Spleen (tissue), 13 donors: ENCODE measurements around the gene HOXA5. TPM values are rescaled to one million over a fixed set of nuclear protein-coding genes. Genes with fewer than 3 reads are reported as not detected.

Experiments
- DNase-seq: peaks from one replicate; pipeline ENCODE4 v3.0.0-alpha.2; 2020
- H3K27ac ChIP-seq, 8 donors: fragments of 200-600 bp; sonication (generic) in 7 of 8; 1 replicate in 4 of 8; 2 replicates in 4 of 8; pipeline versions ENCODE4 v1.5.0 to v1.8.0; 2016 to 2021; ENCODE audit warnings: inconsistent platforms in 4 of 8, mild to moderate bottlenecking in 4 of 8, moderate library complexity in 1 of 8
- H3K27me3 ChIP-seq, 7 donors: fragments of 200-600 bp; sonication (generic) in 6 of 7; replicated peaks in 1 of 7; 1 replicate in 4 of 7; 2 replicates in 3 of 7; pipeline versions ENCODE4 v1.5.0 to v1.8.0; 2016 to 2021; ENCODE audit warnings: inconsistent platforms in 3 of 7, mild to moderate bottlenecking in 1 of 7
- H3K36me3 ChIP-seq, 6 donors: fragments of 200-600 bp; sonication (generic) in 5 of 6; 1 replicate in 4 of 6; 2 replicates in 2 of 6; pipeline versions ENCODE4 v1.5.0 to v1.8.0; 2016 to 2021; ENCODE audit warnings: inconsistent platforms in 2 of 6
- H3K4me1 ChIP-seq, 6 donors: fragments of 200-600 bp; sonication (generic) in 5 of 6; 1 replicate in 3 of 6; 2 replicates in 3 of 6; pipeline versions ENCODE4 v1.5.0 to v1.8.0; 2016 to 2021; ENCODE audit warnings: inconsistent platforms in 3 of 6
- H3K4me3 ChIP-seq, 8 donors: fragments of 200-600 bp; sonication (generic) in 7 of 8; 1 replicate in 4 of 8; 2 replicates in 4 of 8; pipeline versions ENCODE4 v1.5.0 to v1.8.0; 2016 to 2021; ENCODE audit warnings: inconsistent platforms in 4 of 8, mild to moderate bottlenecking in 4 of 8, moderate library complexity in 2 of 8
- H3K9me3 ChIP-seq, 8 donors: fragments of 200-600 bp; sonication (generic) in 7 of 8; 1 replicate in 4 of 8; 2 replicates in 4 of 8; pipeline versions ENCODE4 v1.5.0 to v1.8.0; 2016 to 2021; ENCODE audit warnings: inconsistent platforms in 4 of 8
- POLR2A ChIP-seq, 3 donors: fragments of 450-650 bp; IDR thresholded peaks; one replicate each; pipeline ENCODE4 v1.5.1; 2017; ENCODE audit warnings: antibody characterized with exemption in 3 of 3, mild to moderate bottlenecking in 1 of 3
- POLR2AphosphoS5 ChIP-seq, 3 donors: sonication (generic); formaldehyde crosslinking; IDR thresholded peaks; one replicate each; pipeline ENCODE4 v1.5.1; 2017; ENCODE audit warnings: antibody characterized with exemption in 3 of 3
- WGBS, 5 donors: extraction: QIAGEN DNeasy Blood & Tissue Kit in 3 of 5; methylation state at CpG; one replicate each; pipeline versions ENCODE4 v1.1.5 to v1.1.7; 2013 to 2018; 5-methylcytosine and 5-hydroxymethylcytosine counted together
- intact Hi-C: fragments of 100-400 bp; cut with DNase I; formaldehyde crosslinking; loops from one replicate; pipeline ENCODE4 v1.15.0; 2023; ENCODE audit warnings: low total_unique reads
- long read RNA-seq, 2 donors: transcript quantifications; one replicate each; lab custom pipeline, GENCODE V29; 2026
- polyA plus RNA-seq, 3 donors: library from polyadenylated mRNA; stranded (reverse); fragments of 200-250 nt; gene quantifications; one replicate each; pipeline ENCODE4 v1.2.1, GENCODE V29; 2013
- total RNA-seq, 7 donors: library from RNA; depleted of rRNA in 3 of 7; stranded (reverse); fragments of >200 nt in 3 of 7; fragmentation: NEBNext Ultra II Directional in 4 of 7; extraction: Animal tissue kit (Norgen Biotek cat#: 25700) in 4 of 7; gene quantifications; one replicate each; pipeline versions ENCODE4 v1.1.0 to v1.2.1, GENCODE V29; 2016 to 2021
- TF ChIP-seq, protein P1 (sequence below), 11 experiments: fragments of 200-600 bp in 7 of 11; fragments of 450-650 bp in 4 of 11; sonication (generic) in 4 of 11; IDR thresholded peaks in 8 of 11; conservative IDR thresholded peaks in 3 of 11; 1 replicate in 7 of 11; 2 replicates in 4 of 11; pipeline versions ENCODE4 v1.4.0 to v1.8.0; 2016 to 2021; ENCODE audit warnings: antibody characterized with exemption in 11 of 11, inconsistent platforms in 4 of 11, mild to moderate bottlenecking in 1 of 11
- donor health status: healthy with polysubstance abuse.
- donor health status: DM: no; HTN: no; CAD: no; lungs with moderate emphysema.
- donor health status: DM: no; HTN: no; CAD: no.
- donor health status: Bipolar disorder and iron deficiency.
- donor health status: healthy.
- donor health status: DM: no; HTN: no; CAD: no.
- donor health status: DM: yes; HTN: yes; CAD: no.

Gene HOXA5
- 1 to 10 TPM; 3.0 to 9.3 (median 6.9) TPM for total RNA-seq
- polyA plus RNA-seq, result 1 to 10 TPM; 1.6 to 2.3 (median 2.2) TPM
- long read RNA-seq, donor 1, partial matches to known transcripts, result 0 of 4 reads
- long read RNA-seq, donor 1, other reads (novel, unspliced or antisense), result 0 of 4 reads
- long read RNA-seq, donor 2, partial matches to known transcripts, result 0 of 1 reads
- long read RNA-seq, donor 2, other reads (novel, unspliced or antisense), result 0 of 1 reads

DNA sequence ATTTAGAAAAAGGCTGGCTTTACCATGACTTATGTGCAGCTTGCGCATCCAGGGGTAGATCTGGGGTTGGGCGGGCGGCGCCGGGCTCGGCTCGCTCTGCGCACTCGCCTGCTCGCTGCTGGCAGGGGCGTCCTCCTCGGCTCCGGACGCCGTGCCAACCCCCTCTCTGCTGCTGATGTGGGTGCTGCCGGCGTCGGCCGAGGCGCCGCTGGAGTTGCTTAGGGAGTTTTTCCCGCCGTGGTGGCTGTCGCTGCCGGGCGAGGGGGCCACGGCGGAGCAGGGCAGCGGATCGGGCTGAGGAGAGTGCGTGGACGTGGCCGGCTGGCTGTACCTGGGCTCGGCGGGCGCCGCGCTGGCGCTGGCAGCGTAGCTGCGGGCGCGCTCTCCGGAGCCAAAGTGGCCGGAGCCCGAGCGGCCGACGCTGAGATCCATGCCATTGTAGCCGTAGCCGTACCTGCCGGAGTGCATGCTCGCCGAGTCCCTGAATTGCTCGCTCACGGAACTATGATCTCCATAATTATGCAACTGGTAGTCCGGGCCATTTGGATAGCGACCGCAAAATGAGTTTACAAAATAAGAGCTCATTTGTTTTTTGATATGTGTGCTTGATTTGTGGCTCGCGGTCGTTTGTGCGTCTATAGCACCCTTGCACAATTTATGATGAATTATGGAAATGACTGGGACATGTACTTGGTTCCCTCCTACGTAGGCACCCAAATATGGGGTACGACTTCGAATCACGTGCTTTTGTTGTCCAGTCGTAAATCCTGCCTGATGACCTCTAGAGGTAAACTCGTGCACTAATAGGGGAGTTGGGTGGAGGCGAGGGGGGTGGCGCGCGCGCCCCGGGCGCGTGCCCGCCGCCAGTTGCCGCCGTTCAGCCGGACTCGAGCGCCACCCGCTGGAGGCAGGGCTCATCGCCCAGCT, at the start of gene HOXA5:
HOXA5 (minus strand) TSS at position 659 of the 927 bp plus-strand sequence; CDS start at position 585, 74 bp downstream.
- Histone ChIP-seq H3K4me3 (peak within 1 kb of the TSS; percentile 44 to 77 (median 49)), H3K27ac (peak within 1 kb of the TSS; percentile 66 to 95 (median 82))

GRCh38 chr7:27192546-27193334, 49.3 kb upstream of the HOXA5 start:
- Histone ChIP-seq H3K36me3 (no peaks in the 10 kb centered on the region), H3K4me3 (peak overlapping the region; percentile 13 to 59 (median 20)), H3K9me3 (no peaks in the 10 kb centered on the region), H3K27ac (no peak overlapping the region), H3K4me1 (peaks cover 21 to 55% (median 42%) of the 10 kb centered on the region in 6 donors), H3K27me3 (peaks cover 34 to 100% (median 100%) of the 10 kb centered on the region in 7 donors)
- WGBS, 5 donors, result 2 to 7% (median 3%) methylated on average over 30 to 78 of the region's 78 CpGs
- intact Hi-C loops, result loop anchor here (10.0 kb wide), 4 partner anchors 592 to 902 kb away; no protein-coding TSS in a partner anchor
- peak in 1 of 3 donors; percentile 35 for TF ChIP-seq POLR2AphosphoS5 (IDR thresholded peaks at IDR 0.05)
- TF ChIP-seq, protein P1, sequence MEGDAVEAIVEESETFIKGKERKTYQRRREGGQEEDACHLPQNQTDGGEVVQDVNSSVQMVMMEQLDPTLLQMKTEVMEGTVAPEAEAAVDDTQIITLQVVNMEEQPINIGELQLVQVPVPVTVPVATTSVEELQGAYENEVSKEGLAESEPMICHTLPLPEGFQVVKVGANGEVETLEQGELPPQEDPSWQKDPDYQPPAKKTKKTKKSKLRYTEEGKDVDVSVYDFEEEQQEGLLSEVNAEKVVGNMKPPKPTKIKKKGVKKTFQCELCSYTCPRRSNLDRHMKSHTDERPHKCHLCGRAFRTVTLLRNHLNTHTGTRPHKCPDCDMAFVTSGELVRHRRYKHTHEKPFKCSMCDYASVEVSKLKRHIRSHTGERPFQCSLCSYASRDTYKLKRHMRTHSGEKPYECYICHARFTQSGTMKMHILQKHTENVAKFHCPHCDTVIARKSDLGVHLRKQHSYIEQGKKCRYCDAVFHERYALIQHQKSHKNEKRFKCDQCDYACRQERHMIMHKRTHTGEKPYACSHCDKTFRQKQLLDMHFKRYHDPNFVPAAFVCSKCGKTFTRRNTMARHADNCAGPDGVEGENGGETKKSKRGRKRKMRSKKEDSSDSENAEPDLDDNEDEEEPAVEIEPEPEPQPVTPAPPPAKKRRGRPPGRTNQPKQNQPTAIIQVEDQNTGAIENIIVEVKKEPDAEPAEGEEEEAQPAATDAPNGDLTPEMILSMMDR (IDR thresholded peaks at IDR 0.05 in 8 of 11, conservative IDR thresholded peaks at IDR 0.05 in 3 of 11), result no peak
- TF ChIP-seq POLR2A (IDR thresholded peaks at IDR 0.05), result no peak
- peak; percentile 83 for DNase-seq

More for the DNA sequence above, at the start of gene HOXA5:
- Histone ChIP-seq H3K36me3 (no peaks in the 10 kb centered on the region), H3K27me3 (peaks cover 0 to 81% (median 31%) of the 10 kb centered on the region in 7 donors), H3K4me1 (peaks cover 8 to 34% (median 14%) of the 10 kb centered on the region in 6 donors), H3K9me3 (no peaks in the 10 kb centered on the region)
- intact Hi-C loops, result no loop called here
- DNase-seq, result peak; percentile 90
- 44 to 71% (median 54%) methylated on average over 55 to 86 of the region's 86 CpGs for whole genome bisulfite sequencing, 5 donors
- TF ChIP-seq, protein P1 (IDR thresholded peaks at IDR 0.05 in 8 of 11, conservative IDR thresholded peaks at IDR 0.05 in 3 of 11), result peak in 8 of 11 experiments; percentile 47 to 87 (median 74)
- TF ChIP-seq POLR2A (IDR thresholded peaks at IDR 0.05), result peak in 1 of 3 donors; percentile 87
- TF ChIP-seq POLR2AphosphoS5 (IDR thresholded peaks at IDR 0.05), result peak; percentile 47 to 72 (median 63)

DNA sequence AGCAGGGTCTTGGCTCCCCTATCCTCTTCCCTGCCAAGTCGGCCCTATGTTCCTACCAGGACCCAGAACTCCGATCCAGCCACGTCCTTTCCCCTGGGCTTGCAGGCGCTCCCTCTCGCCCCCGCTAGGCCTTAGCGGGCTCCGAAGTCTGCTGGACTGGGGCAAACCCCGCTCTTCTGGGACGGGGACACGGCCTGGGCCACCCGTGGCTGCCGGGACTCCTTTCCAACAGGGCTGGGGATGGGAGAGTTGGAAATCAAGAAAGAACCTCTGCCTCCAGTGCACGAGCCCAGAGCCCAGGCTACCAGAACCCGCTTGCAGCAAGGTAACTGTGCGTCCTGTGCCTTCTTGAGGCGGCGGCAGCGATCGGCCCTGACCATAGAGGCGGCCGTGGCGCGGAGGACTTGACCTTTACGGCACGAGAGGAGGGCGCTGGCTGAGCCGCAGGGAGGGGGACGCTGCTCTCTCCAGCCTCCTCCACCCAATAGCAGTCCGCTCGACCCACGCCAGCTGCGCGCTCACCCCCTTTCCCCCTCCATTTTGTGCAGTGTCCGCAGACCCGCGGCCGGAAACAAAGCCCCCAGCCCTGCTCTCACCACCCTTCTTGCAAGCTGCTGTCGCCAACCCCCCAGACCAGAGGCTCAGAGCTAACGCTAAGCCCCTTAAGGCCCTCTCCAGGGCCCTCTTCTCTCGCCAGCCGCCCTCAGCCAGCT, 48.5 kb upstream of the HOXA5 start:
- WGBS, 5 donors, result 10 to 17% (median 12%) methylated on average over 23 to 42 of the region's 42 CpGs

More for the DNA sequence above, 48.5 kb upstream of the HOXA5 start:
- TF ChIP-seq, protein P1 (IDR thresholded peaks at IDR 0.05 in 8 of 11, conservative IDR thresholded peaks at IDR 0.05 in 3 of 11), result no peak
- TF ChIP-seq POLR2AphosphoS5 (IDR thresholded peaks at IDR 0.05), result no peak
- TF ChIP-seq POLR2A (IDR thresholded peaks at IDR 0.05), result no peak
- Histone ChIP-seq H3K4me3 (peak overlapping the region in 6 of 8 donors; percentile 19 to 59 (median 26)), H3K36me3 (no peaks in the 10 kb centered on the region), H3K4me1 (peaks cover 21 to 60% (median 47%) of the 10 kb centered on the region in 6 donors), H3K27ac (no peak overlapping the region), H3K27me3 (peaks cover 40 to 100% (median 100%) of the 10 kb centered on the region in 7 donors), H3K9me3 (no peaks in the 10 kb centered on the region)
- DNase-seq, result no peak
- intact Hi-C loops, result loop anchor here (10.0 kb wide), 4 partner anchors 593 to 903 kb away; no protein-coding TSS in a partner anchor
